Measurements from ENCODE around the gene CCT6A.

- TF ChIP-seq CTCF (IDR thresholded peaks at IDR 0.05) (no peak), EZH2 (IDR thresholded peaks at IDR 0.05; ENCODE audit: borderline replicate concordance, insufficient read depth, low read depth, low read length, poor library complexity, severe bottlenecking) (no peak)
Measured at GRCh38 chr7:56051339-56052191, at the start of gene CCT6A, which contains the start of gene PSPH.

All from B cell (primary cell).